Stimulated activated CD4-positive, alpha-beta T cell treated with anti-CD3 and anti-CD28 coated beads, Interleukin-4, amount 100 ng/mL, for 1 hour (primary cell): ENCODE measurements around the gene GABRR3.
A peak's percentile ranks its signal among the peaks of the same experiment; 100 is the strongest.

ENCODE experiments used
- DNase-seq: peaks from one replicate; pipeline ENCODE4 v3.0.0-alpha.2; 2020

GABRR3 gene

GRCh38 chr3:98035208-98035607 is at the start of gene GABRR3:
TSS of gene GABRR3 (minus strand) at chr3:98035315. CDS start at chr3:98034987, 328 bp downstream.
- DNase-seq = no peak

- DNase-seq = no peak
These were observed 38.4 kb upstream of the GABRR3 start for GRCh38 chr3:98073486-98073885.

GRCh38 chr3:98070840-98071239 is 35.7 kb upstream of the GABRR3 start:
- no peak for DNase-seq

GRCh38 chr3:98068824-98069223 is 33.7 kb upstream of the GABRR3 start:
- no peak for DNase-seq

- DNase-seq = no peak
These were observed 23.3 kb upstream of the GABRR3 start for GRCh38 chr3:98058244-98058960.

GRCh38 chr3:98057631-98058030 is 22.5 kb upstream of the GABRR3 start:
- no peak for DNase-seq

- no peak for DNase-seq
These were observed 20.9 kb upstream of the GABRR3 start for GRCh38 chr3:98056035-98056434.

- no peak for DNase-seq
These were observed 14.2 kb upstream of the GABRR3 start for GRCh38 chr3:98049271-98049670.

- no peak for DNase-seq
These were observed 13.5 kb upstream of the GABRR3 start for GRCh38 chr3:98048586-98048985.

- no peak for DNase-seq
These were observed 6.2 kb upstream of the GABRR3 start for GRCh38 chr3:98041350-98041749.

- peak; percentile 59 for DNase-seq
These were observed 4.4 kb upstream of the GABRR3 start for GRCh38 chr3:98039322-98040024.

GRCh38 chr3:98038876-98039275 is 3.8 kb upstream of the GABRR3 start:
- no peak for DNase-seq

GRCh38 chr3:98038286-98038685 is 3.2 kb upstream of the GABRR3 start:
- no peak for DNase-seq

- no peak for DNase-seq
These were observed 629 bp downstream of the GABRR3 start for GRCh38 chr3:98034486-98034885.

GRCh38 chr3:98034036-98034435 is 1.1 kb downstream of the GABRR3 start:
- DNase-seq = no peak

GRCh38 chr3:98032904-98033303 is 2.2 kb downstream of the GABRR3 start:
- no peak for DNase-seq

- DNase-seq = no peak
These were observed 2.9 kb downstream of the GABRR3 start for GRCh38 chr3:98032265-98032664.

- no peak for DNase-seq
These were observed 6.0 kb downstream of the GABRR3 start for GRCh38 chr3:98029083-98029482.

- no peak for DNase-seq
These were observed 8.0 kb downstream of the GABRR3 start for GRCh38 chr3:98027085-98027446.

- DNase-seq = no peak
These were observed 8.6 kb downstream of the GABRR3 start for GRCh38 chr3:98026425-98027084.

GRCh38 chr3:98025392-98025945 is 9.6 kb downstream of the GABRR3 start:
- DNase-seq = no peak

- peak; percentile 95 for DNase-seq
These were observed 11.9 kb downstream of the GABRR3 start for GRCh38 chr3:98022978-98023820.
